T-helper 2 cell treated with Interferon-gamma antibody and Interleukin-4, amounts not matched to agents 100 ng/mL and 5 ng/mL, for 36 hours (primary cell): ENCODE data around the gene NUB1. TPM values are rescaled to one million over a fixed set of nuclear protein-coding genes. Genes with fewer than 3 reads are reported as not detected.

ENCODE experiments used
- intact Hi-C: fragments of 100-400 bp; cut with micrococcal nuclease; formaldehyde crosslinking; loops from one replicate; pipeline ENCODE4 v1.15.1; 2023
- total RNA-seq: library from RNA; stranded (reverse); gene quantifications from 2 replicates; pipeline ENCODE4 v1.2.3, GENCODE V29; 2022

Gene NUB1
- total RNA-seq, 1 donor from 2014 or later = 60.2 TPM

DNA sequence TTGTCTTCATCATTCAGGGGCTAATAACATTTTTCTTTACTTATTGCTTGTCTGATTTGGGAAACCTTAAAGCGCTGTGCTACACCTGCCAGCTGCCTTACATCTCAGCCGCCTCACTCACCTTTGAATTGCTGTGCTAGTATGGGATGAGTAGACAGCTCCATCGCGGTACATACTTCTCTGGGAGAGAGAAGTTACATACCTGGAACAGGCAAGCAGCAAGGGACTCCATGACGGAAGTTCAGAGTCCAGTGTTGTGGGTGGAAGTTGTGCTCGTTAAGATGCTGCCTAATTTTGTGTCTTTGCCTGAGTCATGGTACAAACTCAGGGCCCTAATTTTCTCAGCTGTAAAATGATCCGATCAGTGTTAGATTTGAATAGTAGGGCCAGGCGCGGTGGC lies 1.9 kb downstream of the NUB1 start:
- intact Hi-C loops = loop anchor here (5.0 kb wide), 2 partner anchors 331 to 1094 kb away; partner anchors contain the start of gene KMT2C

DNA sequence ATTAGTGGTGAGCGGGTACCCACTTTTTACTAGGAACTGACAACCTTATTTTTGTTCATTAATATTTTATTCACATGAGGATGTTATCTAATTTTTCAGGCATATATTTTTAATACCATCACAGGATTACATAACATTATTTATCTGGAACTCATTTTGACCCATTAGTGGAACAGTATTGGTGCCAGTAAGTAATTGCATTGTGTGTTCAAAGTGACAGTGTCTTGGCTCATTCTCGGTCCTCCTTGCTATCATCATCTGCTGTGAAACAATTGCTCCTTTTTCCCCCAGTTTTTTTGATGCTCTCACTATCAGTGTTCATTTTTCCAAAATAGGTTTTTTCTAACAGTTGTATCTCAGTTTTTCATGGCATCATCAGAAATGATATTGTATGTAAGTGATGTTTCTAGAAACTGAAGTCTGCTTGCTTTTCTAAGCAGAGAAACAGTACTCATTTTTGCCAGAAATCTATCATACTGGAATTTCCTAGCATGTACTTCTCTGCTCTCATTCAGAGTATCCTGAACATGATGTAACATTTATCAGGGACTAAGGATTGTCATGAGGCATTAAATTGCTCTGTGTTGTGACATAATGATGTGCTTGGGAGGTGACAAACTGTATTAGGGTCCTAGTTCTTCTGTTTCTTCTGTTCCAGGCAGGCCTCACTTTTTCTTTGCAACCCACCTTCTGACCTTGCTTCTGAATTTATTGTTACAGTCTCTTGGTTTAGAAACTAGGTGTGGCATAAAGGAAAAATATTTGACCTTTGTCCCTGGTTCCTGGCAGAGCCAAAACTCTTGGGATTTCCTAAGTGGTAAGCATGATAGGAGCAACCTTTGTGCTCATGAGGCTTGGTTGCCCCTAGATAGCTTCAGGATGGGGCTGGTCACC lies 4.2 kb downstream of the NUB1 start:
- intact Hi-C loops = no loop called here

DNA sequence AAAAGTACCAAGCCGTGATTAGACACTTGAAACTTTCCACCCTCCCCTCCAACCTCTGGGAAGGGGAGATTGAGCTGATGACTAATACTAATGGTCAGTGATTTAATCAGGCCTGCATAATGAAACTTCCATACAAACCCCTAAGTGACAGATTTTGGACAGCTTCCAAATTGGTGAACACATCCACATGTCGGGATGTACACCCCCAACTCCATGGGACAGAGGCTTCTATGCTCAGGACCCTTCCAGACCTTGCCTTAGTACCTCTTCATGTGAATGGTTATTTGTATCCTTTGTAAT lies 4.8 kb downstream of the NUB1 start:
- intact Hi-C loops = no loop called here

DNA sequence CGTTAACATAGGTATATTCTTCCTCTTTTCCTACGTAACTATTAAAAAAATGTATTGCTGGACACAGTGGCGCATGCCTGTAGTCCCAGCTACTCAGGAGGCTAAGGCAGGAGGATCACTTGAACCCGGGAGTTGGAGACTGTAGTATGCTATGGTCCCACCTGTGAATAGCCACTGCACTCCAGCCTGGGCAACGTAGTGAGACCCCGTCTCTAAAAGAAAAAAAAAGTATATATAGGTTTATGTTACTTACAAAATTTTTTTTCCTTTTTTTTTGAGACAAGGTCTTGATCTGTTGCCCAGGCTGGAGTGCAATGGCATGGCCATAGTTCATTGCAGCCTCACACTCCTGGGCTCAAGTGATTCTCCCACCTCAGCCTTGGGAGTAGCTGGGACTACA lies 5.6 kb downstream of the NUB1 start:
- intact Hi-C loops = no loop called here

GRCh38 chr7:151348970-151349369 lies 7.4 kb downstream of the NUB1 start:
- intact Hi-C loops = no loop called here

DNA sequence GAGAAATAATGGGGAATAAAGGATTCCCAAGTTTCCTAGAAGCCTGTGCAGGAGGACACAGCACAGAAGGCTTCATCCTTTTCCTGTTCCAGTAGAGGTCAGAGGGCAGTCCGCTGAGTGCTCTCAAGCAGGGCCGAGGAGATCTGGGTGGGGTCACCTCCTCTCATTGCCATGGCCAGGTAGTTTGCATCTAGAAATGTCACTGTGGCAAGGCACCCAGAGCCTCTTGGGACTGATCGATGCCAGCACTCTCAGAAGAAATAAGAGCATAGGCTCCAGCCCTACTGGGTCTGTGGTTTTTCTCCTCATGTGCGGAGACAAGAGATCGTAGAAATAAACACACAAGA lies 7.9 kb downstream of the NUB1 start:
- intact Hi-C loops = no loop called here

GRCh38 chr7:151351027-151351426 lies 9.4 kb downstream of the NUB1 start:
- intact Hi-C loops = loop anchor here (2.0 to 5.0 kb wide), 3 partner anchors 166 to 1480 kb away; partner anchors contain the start of gene RHEB

DNA sequence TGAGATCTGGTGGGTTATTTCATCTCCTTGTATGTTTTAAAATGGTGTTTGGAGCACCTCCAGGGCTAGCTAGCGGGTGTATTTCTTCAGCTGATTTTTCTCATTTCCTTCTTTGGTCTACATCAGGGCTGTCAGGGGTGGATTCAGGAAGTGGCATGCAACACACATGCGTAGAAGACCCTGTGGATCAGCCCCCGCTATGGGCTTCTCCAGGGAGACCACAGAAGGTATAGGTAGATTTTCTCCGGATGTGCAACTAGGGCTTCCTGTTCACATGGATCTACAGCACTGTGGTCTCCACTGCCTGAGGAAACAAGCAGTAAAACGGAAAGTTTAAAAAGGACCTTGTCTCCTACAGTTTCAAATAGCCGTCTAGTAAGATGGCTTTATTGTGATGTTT lies 10.4 kb downstream of the NUB1 start:
- intact Hi-C loops = loop anchor here (2.0 to 5.0 kb wide), 3 partner anchors 165 to 1481 kb away; partner anchors contain the start of gene RHEB

DNA sequence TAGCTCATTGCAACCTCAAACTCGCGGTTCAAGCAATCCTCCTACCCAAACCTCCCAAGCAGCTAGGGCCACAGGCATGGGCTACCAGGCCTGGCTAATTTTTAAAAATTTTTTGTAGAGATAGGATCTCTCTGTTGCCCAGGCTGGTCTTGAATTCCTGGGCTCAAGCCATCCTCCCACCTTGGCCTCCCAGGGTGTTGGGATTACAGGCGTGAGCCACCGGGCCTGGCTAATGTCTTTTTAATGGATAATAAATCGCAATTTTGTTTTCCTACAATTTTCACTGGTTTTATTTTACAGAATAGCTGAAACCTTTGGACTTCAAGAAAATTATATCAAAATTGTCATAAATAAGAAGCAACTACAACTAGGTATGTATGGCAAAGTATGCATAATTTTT lies 10.9 kb downstream of the NUB1 start:
- intact Hi-C loops = loop anchor here (5.0 kb wide), 2 partner anchors 165 to 280 kb away; partner anchors contain the start of gene RHEB

GRCh38 chr7:151361193-151361959 lies 19.8 kb downstream of the NUB1 start:
- intact Hi-C loops = no loop called here

DNA sequence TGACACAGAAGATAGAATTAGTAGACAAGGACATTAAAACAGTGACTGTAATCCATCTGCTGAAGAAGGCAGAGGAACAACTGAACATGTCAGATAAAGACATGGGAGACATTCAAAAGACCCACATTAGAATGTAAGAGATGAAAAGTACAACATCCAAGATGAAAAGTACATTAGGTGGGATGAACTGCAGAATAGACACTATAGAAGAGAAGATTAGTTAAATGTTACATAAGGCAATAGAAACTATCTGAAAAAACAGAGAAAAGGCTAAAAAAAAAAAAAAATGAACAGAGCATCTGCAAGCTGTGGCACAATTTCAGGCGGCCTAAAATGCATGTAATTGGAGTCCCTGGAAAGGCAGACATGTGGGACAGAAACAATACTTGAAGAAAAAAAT lies 21.6 kb downstream of the NUB1 start:
- intact Hi-C loops = no loop called here

DNA sequence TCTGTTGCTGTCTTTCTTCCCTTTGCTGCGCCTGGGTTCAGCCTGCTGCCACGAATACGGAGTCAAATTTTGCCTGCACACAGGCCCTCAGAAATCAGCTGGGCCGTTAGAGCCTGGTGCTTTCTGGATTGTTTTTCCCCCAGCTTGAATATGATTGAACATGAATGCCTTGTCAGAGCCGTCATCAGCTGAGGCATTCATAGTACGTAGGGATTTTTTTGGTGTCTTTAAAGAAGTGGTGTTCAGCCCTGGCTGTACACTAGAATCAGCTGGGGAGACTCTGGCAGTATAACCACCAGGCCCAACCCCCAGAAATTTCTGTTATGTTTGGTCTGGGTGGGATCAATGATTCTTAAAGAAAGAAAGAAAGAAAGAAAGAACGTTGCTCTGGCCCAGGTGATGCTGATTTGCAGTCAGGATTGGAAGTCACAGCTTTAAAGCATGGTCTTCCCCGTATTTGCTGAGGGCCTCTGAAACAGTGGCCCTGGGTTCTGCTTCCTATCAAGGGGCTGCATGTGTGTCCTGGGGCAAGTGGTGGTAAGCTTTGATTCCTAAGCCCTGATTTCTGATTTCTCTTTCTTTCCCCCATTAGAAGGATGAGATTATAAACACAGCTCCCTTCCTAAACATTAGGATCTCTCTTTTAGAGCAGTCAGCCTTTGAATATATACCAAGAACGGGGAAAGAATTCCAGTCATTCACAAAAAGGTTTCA lies 24.7 kb downstream of the NUB1 start:
- intact Hi-C loops = no loop called here

GRCh38 chr7:151366880-151367222 lies 25.2 kb downstream of the NUB1 start:
- intact Hi-C loops = no loop called here

- intact Hi-C loops = no loop called here
Measured at GRCh38 chr7:151367284-151367683, 25.7 kb downstream of the NUB1 start.

DNA sequence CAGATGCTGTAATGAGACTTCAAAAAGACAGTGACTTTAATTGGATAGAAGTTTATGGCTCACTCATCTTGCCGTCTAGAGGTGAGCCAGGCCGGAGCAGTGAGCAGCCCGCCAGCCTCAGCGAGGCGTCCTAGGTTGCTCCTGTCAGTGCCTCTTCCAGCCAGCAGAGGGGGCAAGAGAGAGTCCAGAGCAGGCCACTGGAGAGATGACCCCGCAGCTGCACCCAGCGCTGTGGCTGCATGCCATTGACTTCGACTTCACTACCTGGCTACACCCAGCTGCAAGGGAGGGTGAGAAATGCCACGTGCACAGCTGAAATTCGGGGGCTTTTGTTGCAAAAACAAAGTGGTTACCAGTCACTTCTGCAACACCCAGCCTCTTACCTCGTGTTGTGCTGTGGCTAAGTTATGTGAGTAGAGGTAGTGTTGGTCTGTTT lies 26.5 kb downstream of the NUB1 start:
- intact Hi-C loops = loop anchor here (1.0 to 2.0 kb wide), 3 partner anchors 62 to 391 kb away; no protein-coding TSS in a partner anchor

DNA sequence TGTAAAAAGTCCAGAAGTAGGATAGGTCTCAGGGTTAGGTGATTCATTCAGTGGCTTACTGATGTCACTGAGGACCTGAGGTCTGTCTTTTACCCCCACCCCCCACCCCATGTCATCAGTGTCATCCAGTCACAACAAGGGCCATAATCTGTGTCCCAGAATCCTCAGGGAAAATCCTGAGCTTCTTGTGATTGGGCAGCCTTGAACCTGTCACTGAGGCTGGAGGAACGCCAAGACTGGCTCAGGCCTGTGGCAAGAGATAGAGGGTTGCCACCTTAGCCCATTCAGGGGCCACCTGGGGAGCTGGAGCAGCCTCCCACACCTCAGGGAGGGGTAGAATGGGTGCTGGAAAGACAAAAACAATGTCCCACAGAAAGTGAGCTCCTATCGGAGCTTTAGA lies 29.7 kb downstream of the NUB1 start:
- intact Hi-C loops = no loop called here

- intact Hi-C loops = no loop called here
Measured at GRCh38 chr7:151372612-151373265, 31.1 kb downstream of the NUB1 start.

- intact Hi-C loops = no loop called here
Measured at GRCh38 chr7:151373599-151373998, 32.0 kb downstream of the NUB1 start.

GRCh38 chr7:151374139-151374538 lies 32.5 kb downstream of the NUB1 start:
- intact Hi-C loops = no loop called here

DNA sequence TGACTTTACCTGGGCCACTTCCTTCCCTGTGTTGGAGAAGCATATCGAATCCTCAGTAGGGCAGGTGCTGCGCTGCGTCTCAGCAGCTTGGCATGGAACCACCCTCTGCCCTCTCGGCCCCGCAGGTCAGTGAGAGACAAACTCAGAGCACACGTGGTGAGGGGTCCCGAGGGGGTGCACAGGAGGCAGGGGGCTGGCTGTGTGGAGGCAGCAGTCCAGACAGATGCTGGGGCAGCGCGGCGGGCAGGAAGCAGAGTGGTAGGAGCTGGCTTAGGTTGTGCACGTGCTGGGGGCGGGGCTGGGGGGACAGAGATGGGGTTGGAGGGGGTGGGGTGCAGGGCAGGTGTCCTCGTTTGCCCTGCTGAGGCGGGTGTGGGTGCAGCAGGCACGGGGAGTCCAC lies 33.1 kb downstream of the NUB1 start:
- intact Hi-C loops = no loop called here

DNA sequence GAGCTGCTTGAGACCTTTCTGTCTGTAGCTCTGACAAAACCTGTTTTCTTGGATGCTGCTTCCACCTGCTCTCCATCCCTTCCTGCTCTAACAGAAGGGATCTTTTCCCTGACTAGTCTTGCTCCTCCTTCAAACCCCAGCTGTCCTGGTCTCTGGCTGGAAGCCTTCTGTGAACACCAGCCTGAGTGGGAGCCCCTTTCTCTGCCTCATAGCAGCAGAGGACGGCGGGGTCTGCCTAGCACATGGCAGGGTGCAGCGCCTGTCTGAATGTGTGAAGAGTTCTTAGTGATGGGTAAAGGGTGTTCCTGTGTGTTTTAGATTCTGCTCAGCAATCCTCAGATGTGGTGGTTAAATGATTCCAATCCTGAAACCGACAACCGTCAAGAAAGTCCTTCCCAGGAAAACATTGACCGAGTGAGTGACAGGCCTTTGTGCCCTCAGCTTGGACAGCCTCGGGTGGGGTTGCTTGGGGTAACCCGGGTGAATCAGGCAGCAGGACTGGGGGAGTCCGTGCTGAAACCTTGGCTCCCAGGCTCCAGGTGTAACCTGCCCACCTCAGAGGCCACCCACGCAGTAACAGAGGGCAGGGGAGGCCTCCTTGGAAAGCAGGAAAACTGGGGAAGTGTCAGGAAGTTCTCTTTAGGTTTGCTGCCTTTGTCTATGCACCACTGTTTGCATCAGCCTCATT lies 34.1 kb downstream of the NUB1 start:
- intact Hi-C loops = no loop called here
